ENCODE data around the gene CD6. TPM values are rescaled to one million over a fixed set of nuclear protein-coding genes. Genes with fewer than 3 reads are reported as not detected.
A peak's percentile ranks its signal among the peaks of the same experiment; 100 is the strongest.

Gene CD6
- total RNA-seq, 2 experiments from 2014 or later = 286 to 377 TPM

GRCh38 chr11:60946601-60947264, 24.7 kb upstream of the CD6 start:
- DNase-seq = no peak
- Mint-ChIP-seq H3K27ac (no peak overlapping the region), H3K4me3 (no peak overlapping the region), H3K9me3 (ENCODE audit: low read depth) (no peaks in the 10 kb centered on the region), H3K4me1 (peaks cover 7% of the 10 kb centered on the region), H3K36me3 (ENCODE audit: low read depth) (peaks cover 2% of the 10 kb centered on the region), H3K27me3 (peaks cover 1% of the 10 kb centered on the region)
- no peak for ATAC-seq
- intact Hi-C loops (cut with DNase I, micrococcal nuclease) = no loop called here
- ChIA-PET POLR2A (interaction anchor here (0.7 kb wide), 1 partner anchor 1743 kb away, joined by 3 read pairs; the partner anchor contains the start of gene LRRN4CL), CTCF (no interaction called here)

GRCh38 chr11:60947700-60948099, 23.8 kb upstream of the CD6 start:
- no peak for ATAC-seq
- ChIA-PET POLR2A (no interaction called here), CTCF (interaction anchor here (0.9 kb wide), 1 partner anchor 22 kb away, joined by 3 read pairs; no protein-coding TSS in a partner anchor)
- peaks cover 2% of the 10 kb centered on the region for H3K36me3 Mint-ChIP-seq (ENCODE audit: low read depth)
- peaks cover 4% of the 10 kb centered on the region for H3K27me3 Mint-ChIP-seq
- no peak overlapping the region for H3K27ac Mint-ChIP-seq
- no peak overlapping the region for H3K4me3 Mint-ChIP-seq
- H3K4me1 Mint-ChIP-seq = peaks cover 17% of the 10 kb centered on the region
- intact Hi-C loops (cut with DNase I, micrococcal nuclease) = no loop called here
- DNase-seq = no peak
- no peaks in the 10 kb centered on the region for H3K9me3 Mint-ChIP-seq (ENCODE audit: low read depth)

GRCh38 chr11:60948250-60948649, 23.2 kb upstream of the CD6 start:
- ChIA-PET CTCF (interaction anchor here (0.9 kb wide), 2 partner anchors 21 to 35 kb away, joined by 3 read pairs; no protein-coding TSS in a partner anchor), POLR2A (no interaction called here)
- H3K27me3 Mint-ChIP-seq = peaks cover 7% of the 10 kb centered on the region
- DNase-seq (no peak), ATAC-seq (no peak)
- no peaks in the 10 kb centered on the region for H3K9me3 Mint-ChIP-seq (ENCODE audit: low read depth)
- H3K4me1 Mint-ChIP-seq = peaks cover 21% of the 10 kb centered on the region
- no peak overlapping the region for H3K27ac Mint-ChIP-seq
- no peak overlapping the region for H3K4me3 Mint-ChIP-seq
- intact Hi-C loops (cut with DNase I, micrococcal nuclease) = no loop called here
- peaks cover 2% of the 10 kb centered on the region for H3K36me3 Mint-ChIP-seq (ENCODE audit: low read depth)

- intact Hi-C loops (cut with DNase I, micrococcal nuclease) = loop anchor here in 1 of 2 experiments (2.0 to 10.0 kb wide), 2 partner anchors 35 to 305 kb away; partner anchors contain the start of gene TMEM109
- DNase-seq (no peak), ATAC-seq (no peak)
- Mint-ChIP-seq H3K27me3 (peaks cover 7% of the 10 kb centered on the region), H3K4me1 (peaks cover 21% of the 10 kb centered on the region), H3K36me3 (ENCODE audit: low read depth) (no peaks in the 10 kb centered on the region), H3K27ac (no peak overlapping the region), H3K9me3 (ENCODE audit: low read depth) (no peaks in the 10 kb centered on the region), H3K4me3 (peak overlapping the region; percentile 30)
- ChIA-PET POLR2A (interaction anchor here (1.1 kb wide), 1 partner anchor 22 kb away, joined by 4 read pairs; the partner anchor contains the start of gene CD6), CTCF (interaction anchor here (0.6 to 0.8 kb wide), 3 partner anchors 23 to 121 kb away, joined by 3 read pairs; no protein-coding TSS in a partner anchor)
Observed at GRCh38 chr11:60950024-60950423, 21.5 kb upstream of the CD6 start.

- H3K27ac Mint-ChIP-seq = no peak overlapping the region
- DNase-seq (peak; percentile 62), ATAC-seq (peak; percentile 30)
- ChIA-PET POLR2A (interaction anchor here (0.6 kb wide), 1 partner anchor 1280 kb away, joined by 3 read pairs; no protein-coding TSS in a partner anchor), CTCF (no interaction called here)
- intact Hi-C loops (cut with DNase I, micrococcal nuclease) = loop anchor here in 1 of 2 experiments (2.0 to 10.0 kb wide), 2 partner anchors 36 to 304 kb away; partner anchors contain the start of gene TMEM109
- H3K27me3 Mint-ChIP-seq = peaks cover 7% of the 10 kb centered on the region
- peak overlapping the region; percentile 75 for H3K4me3 Mint-ChIP-seq
- peaks cover 21% of the 10 kb centered on the region for H3K4me1 Mint-ChIP-seq
- H3K36me3 Mint-ChIP-seq (ENCODE audit: low read depth) = no peaks in the 10 kb centered on the region
- H3K9me3 Mint-ChIP-seq (ENCODE audit: low read depth) = no peaks in the 10 kb centered on the region
Observed at GRCh38 chr11:60950933-60951605, 20.4 kb upstream of the CD6 start.

- POLR2A ChIA-PET = no interaction called here
- H3K27me3 Mint-ChIP-seq = peaks cover 7% of the 10 kb centered on the region
- H3K4me3 Mint-ChIP-seq = peak overlapping the region; percentile 75
- peak overlapping the region; percentile 85 for H3K27ac Mint-ChIP-seq
- DNase-seq = no peak
- ATAC-seq = peak; percentile 14
- CTCF ChIA-PET = no interaction called here
- no peaks in the 10 kb centered on the region for H3K36me3 Mint-ChIP-seq (ENCODE audit: low read depth)
- intact Hi-C loops (cut with DNase I, micrococcal nuclease) = loop anchor here in 1 of 2 experiments (2.0 to 10.0 kb wide), 2 partner anchors 37 to 303 kb away; partner anchors contain the start of gene TMEM109
- H3K9me3 Mint-ChIP-seq (ENCODE audit: low read depth) = no peaks in the 10 kb centered on the region
- H3K4me1 Mint-ChIP-seq = peaks cover 21% of the 10 kb centered on the region
Observed at GRCh38 chr11:60951606-60951903, 19.9 kb upstream of the CD6 start.

GRCh38 chr11:60951904-60952741, 19.4 kb upstream of the CD6 start, which contains the start of gene SLC15A3:
Gene SLC15A3 (minus strand): TSS chr11:60952176. CDS start chr11:60951551, 625 bp downstream.
- POLR2A ChIA-PET = no interaction called here
- peak within 1 kb of the TSS; percentile 85 for H3K27ac Mint-ChIP-seq
- intact Hi-C loops (cut with DNase I, micrococcal nuclease) = loop anchor here in 1 of 2 experiments (1.0 to 10.0 kb wide), 3 partner anchors 18 to 303 kb away; partner anchors contain the start of gene TMEM109
- peaks cover 7% of the 10 kb centered on the region for H3K27me3 Mint-ChIP-seq
- CTCF ChIA-PET = interaction anchor here (1.6 kb wide), 1 partner anchor 15 kb away, joined by 3 read pairs; no protein-coding TSS in a partner anchor
- H3K4me3 Mint-ChIP-seq = peak within 1 kb of the TSS; percentile 75
- no peaks in the 10 kb centered on the region for H3K36me3 Mint-ChIP-seq (ENCODE audit: low read depth)
- H3K4me1 Mint-ChIP-seq = peaks cover 21% of the 10 kb centered on the region
- ATAC-seq (peak; percentile 71), DNase-seq (peak; percentile 52)
- no peaks in the 10 kb centered on the region for H3K9me3 Mint-ChIP-seq (ENCODE audit: low read depth)

GRCh38 chr11:60952742-60953170, 18.7 kb upstream of the CD6 start:
- ChIA-PET CTCF (interaction anchor here (1.2 to 1.9 kb wide), 3 partner anchors 8 to 15 kb away, joined by 3 to 5 read pairs (median 3); no protein-coding TSS in a partner anchor), POLR2A (no interaction called here)
- intact Hi-C loops (cut with DNase I, micrococcal nuclease) = loop anchor here in 1 of 2 experiments (1.0 to 10.0 kb wide), 2 partner anchors 18 to 302 kb away; no protein-coding TSS in a partner anchor

GRCh38 chr11:60953781-60954180, 17.7 kb upstream of the CD6 start:
- no peak overlapping the region for H3K4me3 Mint-ChIP-seq
- CTCF ChIA-PET = interaction anchor here (0.7 to 1.9 kb wide), 8 partner anchors 9 to 375 kb away, joined by 3 to 5 read pairs (median 3); no protein-coding TSS in a partner anchor
- no peaks in the 10 kb centered on the region for H3K9me3 Mint-ChIP-seq (ENCODE audit: low read depth)

More at GRCh38 chr11:60952742-60953170, 18.7 kb upstream of the CD6 start:
- Mint-ChIP-seq H3K9me3 (ENCODE audit: low read depth) (no peaks in the 10 kb centered on the region), H3K4me1 (peaks cover 21% of the 10 kb centered on the region), H3K4me3 (no peak overlapping the region), H3K27me3 (peaks cover 7% of the 10 kb centered on the region), H3K27ac (no peak overlapping the region), H3K36me3 (ENCODE audit: low read depth) (no peaks in the 10 kb centered on the region)
- ATAC-seq (no peak), DNase-seq (no peak)

GRCh38 chr11:60954421-60954820, 17.1 kb upstream of the CD6 start:
- ATAC-seq (no peak), DNase-seq (peak; percentile 2)
- intact Hi-C loops (cut with DNase I, micrococcal nuclease) = loop anchor here in 1 of 2 experiments (10.0 kb wide), 1 partner anchor 300 kb away; no protein-coding TSS in a partner anchor
- no peak overlapping the region for H3K27ac Mint-ChIP-seq
- peaks cover 7% of the 10 kb centered on the region for H3K27me3 Mint-ChIP-seq
- H3K4me1 Mint-ChIP-seq = peaks cover 21% of the 10 kb centered on the region
- no peaks in the 10 kb centered on the region for H3K9me3 Mint-ChIP-seq (ENCODE audit: low read depth)
- POLR2A ChIA-PET = no interaction called here
- CTCF ChIA-PET = interaction anchor here (0.6 to 1.9 kb wide), 7 partner anchors 9 to 1808 kb away, joined by 3 to 6 read pairs (median 3); no protein-coding TSS in a partner anchor
- no peak overlapping the region for H3K4me3 Mint-ChIP-seq
- H3K36me3 Mint-ChIP-seq (ENCODE audit: low read depth) = no peaks in the 10 kb centered on the region

More at GRCh38 chr11:60953781-60954180, 17.7 kb upstream of the CD6 start:
- H3K27me3 Mint-ChIP-seq = peaks cover 7% of the 10 kb centered on the region
- intact Hi-C loops (cut with DNase I, micrococcal nuclease) = loop anchor here in 1 of 2 experiments (10.0 kb wide), 1 partner anchor 301 kb away; no protein-coding TSS in a partner anchor
- DNase-seq (peak; percentile 4), ATAC-seq (no peak)
- H3K36me3 Mint-ChIP-seq (ENCODE audit: low read depth) = no peaks in the 10 kb centered on the region
- peaks cover 21% of the 10 kb centered on the region for H3K4me1 Mint-ChIP-seq
- no peak overlapping the region for H3K27ac Mint-ChIP-seq
- POLR2A ChIA-PET = no interaction called here
